ENCODE results near the gene TRAPPC10. TPM values are rescaled to one million over a fixed set of nuclear protein-coding genes. Genes with fewer than 3 reads are reported as not detected.

The TRAPPC10 gene
- polyA plus RNA-seq, 1 of the 3 experiments (the other 2 are of a cell fraction): 17.5 TPM

DNA sequence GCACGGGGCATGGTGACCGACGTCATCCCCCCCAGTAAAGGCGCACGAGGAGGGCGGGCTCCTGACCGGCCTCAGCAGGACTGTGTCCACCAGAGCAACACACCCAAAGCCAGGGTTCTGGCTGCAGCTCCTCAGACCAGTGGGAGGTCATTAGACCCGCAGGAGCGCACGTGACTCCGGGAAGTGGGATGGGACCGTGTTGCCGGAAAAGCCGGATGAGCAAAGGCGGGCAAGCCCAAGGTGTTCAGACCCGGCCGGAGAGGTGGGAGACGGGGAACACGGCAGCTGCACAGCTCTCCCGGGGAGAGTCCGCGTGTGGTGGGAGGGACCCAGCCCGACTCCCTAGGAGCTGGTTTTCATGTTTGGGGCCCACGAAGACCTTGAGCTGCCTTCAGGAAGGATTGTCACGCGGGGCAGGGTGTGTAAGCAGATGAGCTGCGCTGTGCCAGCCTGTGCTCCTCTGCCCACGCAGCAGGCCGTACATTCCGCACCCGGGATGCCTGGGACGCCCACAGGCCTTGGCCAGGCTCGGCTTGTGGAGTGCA, 20.6 kb upstream of the TRAPPC10 start:
- 84% methylated on average over 24 of the region's 33 CpGs for WGBS (ENCODE audit: low lambda C conversion rate)
- POLR2A ChIA-PET: no interaction called here

More for the DNA sequence above, 20.6 kb upstream of the TRAPPC10 start:
- peaks cover 3% of the 10 kb centered on the region for H3F3A ChIP-seq (replicated peaks; ENCODE audit: insufficient read depth)
- no peaks in the 10 kb centered on the region for H3K9me3 ChIP-seq
- H4K20me1 ChIP-seq (ENCODE audit: insufficient read depth): no peaks in the 10 kb centered on the region
- H3K9me2 ChIP-seq: no peaks in the 10 kb centered on the region
- H2AFZ ChIP-seq (ENCODE audit: low read depth): no peak overlapping the region
- no peak overlapping the region for H3K4me3 ChIP-seq (ENCODE audit: low read depth in 2 of 2, low read length in 1 of 2)
- no peak overlapping the region for H3K4me2 ChIP-seq
- no peaks in the 10 kb centered on the region for H3K36me3 ChIP-seq (replicated peaks in 1 of 2; ENCODE audit: control insufficient read depth in 1 of 2, insufficient read depth in 2 of 2, low read length in 1 of 2)
- no peaks in the 10 kb centered on the region for H3K4me1 ChIP-seq (ENCODE audit: control insufficient read depth in 1 of 2, insufficient read depth in 2 of 2, low read depth in 1 of 2, low read length in 1 of 2)
- H3K9ac ChIP-seq: no peak overlapping the region
- CTCF ChIA-PET: interaction anchor here (1.0 to 2.4 kb wide), 3 partner anchors 16 to 180 kb away, joined by 3 to 9 read pairs (median 5); no protein-coding TSS in a partner anchor
- H3K27me3 ChIP-seq (ENCODE audit: insufficient read depth): no peaks in the 10 kb centered on the region
- DNase-seq: no peak
- H3K27ac ChIP-seq (ENCODE audit: low read depth in 2 of 2, low read length in 1 of 2): no peak overlapping the region
- no peaks in the 10 kb centered on the region for H3K79me2 ChIP-seq (ENCODE audit: insufficient read depth)
- TF ChIP-seq FOXM1 (IDR thresholded peaks at IDR 0.05; ENCODE audit: low read depth) (no peak), ELF1 (IDR thresholded peaks at IDR 0.05) (no peak), NFIC (IDR thresholded peaks at IDR 0.05; ENCODE audit: borderline replicate concordance) (no peak), EP300 (IDR thresholded peaks at IDR 0.05; ENCODE audit: borderline replicate concordance in 1 of 2, low read depth in 1 of 2, low read length in 1 of 2) (no peak), YY1 (IDR thresholded peaks at IDR 0.05; ENCODE audit: low read depth) (no peak), NRF1 (IDR thresholded peaks at IDR 0.05; ENCODE audit: low read depth, low read length) (no peak), RFX5 (IDR thresholded peaks at IDR 0.05; ENCODE audit: low read length) (no peak), GABPA (IDR thresholded peaks at IDR 0.05; ENCODE audit: low read depth) (no peak), RXRA (IDR thresholded peaks at IDR 0.05; ENCODE audit: borderline replicate concordance, low read depth) (no peak), SIN3A (IDR thresholded peaks at IDR 0.05; ENCODE audit: borderline replicate concordance, low read depth, low read length) (no peak), EZH2phosphoT487 (IDR thresholded peaks at IDR 0.05; ENCODE audit: borderline replicate concordance, low read depth) (no peak), JUND (IDR thresholded peaks at IDR 0.05) (no peak), FOSL2 (IDR thresholded peaks at IDR 0.05; ENCODE audit: borderline replicate concordance, low read depth) (no peak), GATA2 (CRISPR knock-in tag; IDR thresholded peaks at IDR 0.05) (no peak)
- TF ChIP-seq, protein P1, sequence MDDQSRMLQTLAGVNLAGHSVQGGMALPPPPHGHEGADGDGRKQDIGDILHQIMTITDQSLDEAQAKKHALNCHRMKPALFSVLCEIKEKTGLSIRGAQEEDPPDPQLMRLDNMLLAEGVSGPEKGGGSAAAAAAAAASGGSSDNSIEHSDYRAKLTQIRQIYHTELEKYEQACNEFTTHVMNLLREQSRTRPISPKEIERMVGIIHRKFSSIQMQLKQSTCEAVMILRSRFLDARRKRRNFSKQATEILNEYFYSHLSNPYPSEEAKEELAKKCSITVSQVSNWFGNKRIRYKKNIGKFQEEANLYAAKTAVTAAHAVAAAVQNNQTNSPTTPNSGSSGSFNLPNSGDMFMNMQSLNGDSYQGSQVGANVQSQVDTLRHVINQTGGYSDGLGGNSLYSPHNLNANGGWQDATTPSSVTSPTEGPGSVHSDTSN (IDR thresholded peaks at IDR 0.05): no peak
- TF ChIP-seq, protein P2, sequence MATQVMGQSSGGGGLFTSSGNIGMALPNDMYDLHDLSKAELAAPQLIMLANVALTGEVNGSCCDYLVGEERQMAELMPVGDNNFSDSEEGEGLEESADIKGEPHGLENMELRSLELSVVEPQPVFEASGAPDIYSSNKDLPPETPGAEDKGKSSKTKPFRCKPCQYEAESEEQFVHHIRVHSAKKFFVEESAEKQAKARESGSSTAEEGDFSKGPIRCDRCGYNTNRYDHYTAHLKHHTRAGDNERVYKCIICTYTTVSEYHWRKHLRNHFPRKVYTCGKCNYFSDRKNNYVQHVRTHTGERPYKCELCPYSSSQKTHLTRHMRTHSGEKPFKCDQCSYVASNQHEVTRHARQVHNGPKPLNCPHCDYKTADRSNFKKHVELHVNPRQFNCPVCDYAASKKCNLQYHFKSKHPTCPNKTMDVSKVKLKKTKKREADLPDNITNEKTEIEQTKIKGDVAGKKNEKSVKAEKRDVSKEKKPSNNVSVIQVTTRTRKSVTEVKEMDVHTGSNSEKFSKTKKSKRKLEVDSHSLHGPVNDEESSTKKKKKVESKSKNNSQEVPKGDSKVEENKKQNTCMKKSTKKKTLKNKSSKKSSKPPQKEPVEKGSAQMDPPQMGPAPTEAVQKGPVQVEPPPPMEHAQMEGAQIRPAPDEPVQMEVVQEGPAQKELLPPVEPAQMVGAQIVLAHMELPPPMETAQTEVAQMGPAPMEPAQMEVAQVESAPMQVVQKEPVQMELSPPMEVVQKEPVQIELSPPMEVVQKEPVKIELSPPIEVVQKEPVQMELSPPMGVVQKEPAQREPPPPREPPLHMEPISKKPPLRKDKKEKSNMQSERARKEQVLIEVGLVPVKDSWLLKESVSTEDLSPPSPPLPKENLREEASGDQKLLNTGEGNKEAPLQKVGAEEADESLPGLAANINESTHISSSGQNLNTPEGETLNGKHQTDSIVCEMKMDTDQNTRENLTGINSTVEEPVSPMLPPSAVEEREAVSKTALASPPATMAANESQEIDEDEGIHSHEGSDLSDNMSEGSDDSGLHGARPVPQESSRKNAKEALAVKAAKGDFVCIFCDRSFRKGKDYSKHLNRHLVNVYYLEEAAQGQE (IDR thresholded peaks at IDR 0.05; ENCODE audit: low read depth, low read length): no peak
- TF ChIP-seq, protein P3, sequence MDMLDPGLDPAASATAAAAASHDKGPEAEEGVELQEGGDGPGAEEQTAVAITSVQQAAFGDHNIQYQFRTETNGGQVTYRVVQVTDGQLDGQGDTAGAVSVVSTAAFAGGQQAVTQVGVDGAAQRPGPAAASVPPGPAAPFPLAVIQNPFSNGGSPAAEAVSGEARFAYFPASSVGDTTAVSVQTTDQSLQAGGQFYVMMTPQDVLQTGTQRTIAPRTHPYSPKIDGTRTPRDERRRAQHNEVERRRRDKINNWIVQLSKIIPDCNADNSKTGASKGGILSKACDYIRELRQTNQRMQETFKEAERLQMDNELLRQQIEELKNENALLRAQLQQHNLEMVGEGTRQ (IDR thresholded peaks at IDR 0.05; ENCODE audit: borderline replicate concordance, low read depth, low read length): no peak
